Duodenal mucosa (tissue), 2 donors: ENCODE data around the gene BCAS3.

ENCODE experiments used
- H3K27ac ChIP-seq: one replicate; pipeline ENCODE4 v1.7.0; 2013; ENCODE audit warnings: low read depth, low read length
- H3K27me3 ChIP-seq, 2 donors: one replicate each; pipeline ENCODE4 v1.7.0; 2013; ENCODE audit warnings: low read length in 2 of 2, control low read depth in 1 of 2; ENCODE audit not compliant: insufficient read depth in 2 of 2, control insufficient read depth in 1 of 2
- H3K36me3 ChIP-seq, 2 donors: one replicate each; pipeline ENCODE4 v1.7.0; 2013; ENCODE audit warnings: low read length in 2 of 2, control low read depth in 1 of 2; ENCODE audit not compliant: insufficient read depth in 2 of 2, control insufficient read depth in 1 of 2
- H3K4me1 ChIP-seq, 2 donors: one replicate each; pipeline ENCODE4 v1.7.0; 2013; ENCODE audit warnings: low read length in 2 of 2, control low read depth in 1 of 2; ENCODE audit not compliant: insufficient read depth in 2 of 2, control insufficient read depth in 1 of 2
- H3K4me3 ChIP-seq, 2 donors: one replicate each; pipeline ENCODE4 v1.7.0; 2013; ENCODE audit warnings: low read length in 2 of 2, low read depth in 1 of 2
- H3K9ac ChIP-seq, 2 donors: one replicate each; pipeline ENCODE4 v1.7.0; 2013; ENCODE audit warnings: low read length in 2 of 2, low read depth in 1 of 2
- H3K9me3 ChIP-seq, 2 donors: one replicate each; pipeline ENCODE4 v1.7.0; 2013; ENCODE audit warnings: low read length in 2 of 2, control low read depth in 1 of 2; ENCODE audit not compliant: control insufficient read depth in 1 of 2

The BCAS3 gene

GRCh38 chr17:61334673-61335072, 657.0 kb downstream of the BCAS3 start:
- Histone ChIP-seq H3K4me1 (peaks cover 11 to 16% of the 10 kb centered on the region in 2 donors), H3K9ac (no peak overlapping the region), H3K4me3 (no peak overlapping the region), H3K36me3 (no peaks in the 10 kb centered on the region), H3K9me3 (no peaks in the 10 kb centered on the region), H3K27me3 (peaks cover 3 to 12% of the 10 kb centered on the region in 2 donors), H3K27ac (no peak overlapping the region)

GRCh38 chr17:61335105-61335844, 657.6 kb downstream of the BCAS3 start:
- Histone ChIP-seq H3K36me3 (no peaks in the 10 kb centered on the region), H3K27me3 (peaks cover 3 to 12% of the 10 kb centered on the region in 2 donors), H3K4me3 (no peak overlapping the region), H3K9me3 (no peaks in the 10 kb centered on the region), H3K27ac (no peak overlapping the region), H3K9ac (no peak overlapping the region), H3K4me1 (peaks cover 11 to 16% of the 10 kb centered on the region in 2 donors)

- Histone ChIP-seq H3K9ac (no peak overlapping the region), H3K27ac (no peak overlapping the region), H3K9me3 (no peaks in the 10 kb centered on the region), H3K4me1 (peaks cover 11 to 16% of the 10 kb centered on the region in 2 donors), H3K27me3 (peaks cover 3 to 19% of the 10 kb centered on the region in 2 donors), H3K4me3 (no peak overlapping the region), H3K36me3 (no peaks in the 10 kb centered on the region)
These were observed 658.4 kb downstream of the BCAS3 start for GRCh38 chr17:61335845-61336655.

GRCh38 chr17:61337290-61337689, 659.6 kb downstream of the BCAS3 start:
- peaks cover 11 to 16% of the 10 kb centered on the region in 2 donors for H3K4me1 ChIP-seq

GRCh38 chr17:61338000-61338798, 660.5 kb downstream of the BCAS3 start:
- H3K9me3 ChIP-seq: no peaks in the 10 kb centered on the region
- H3K27ac ChIP-seq: no peak overlapping the region
- H3K36me3 ChIP-seq: no peaks in the 10 kb centered on the region
- peaks cover 11 to 16% of the 10 kb centered on the region in 2 donors for H3K4me1 ChIP-seq
- no peak overlapping the region for H3K4me3 ChIP-seq
- no peak overlapping the region for H3K9ac ChIP-seq
- H3K27me3 ChIP-seq: peaks cover 3 to 19% of the 10 kb centered on the region in 2 donors

More at GRCh38 chr17:61337290-61337689, 659.6 kb downstream of the BCAS3 start:
- Histone ChIP-seq H3K4me3 (no peak overlapping the region), H3K9me3 (no peaks in the 10 kb centered on the region), H3K9ac (no peak overlapping the region), H3K27me3 (peaks cover 3 to 19% of the 10 kb centered on the region in 2 donors), H3K36me3 (no peaks in the 10 kb centered on the region), H3K27ac (no peak overlapping the region)

- H3K27ac ChIP-seq: no peak overlapping the region
- H3K4me3 ChIP-seq: no peak overlapping the region
- no peaks in the 10 kb centered on the region for H3K36me3 ChIP-seq
- peaks cover 3 to 19% of the 10 kb centered on the region in 2 donors for H3K27me3 ChIP-seq
- no peak overlapping the region for H3K9ac ChIP-seq
- H3K9me3 ChIP-seq: no peaks in the 10 kb centered on the region
- peaks cover 11 to 16% of the 10 kb centered on the region in 2 donors for H3K4me1 ChIP-seq
These were observed 661.3 kb downstream of the BCAS3 start for GRCh38 chr17:61338874-61339478.

GRCh38 chr17:61340431-61341209, 663.0 kb downstream of the BCAS3 start:
- H3K9ac ChIP-seq: no peak overlapping the region
- peaks cover 0 to 19% of the 10 kb centered on the region in 2 donors for H3K27me3 ChIP-seq
- H3K27ac ChIP-seq: no peak overlapping the region
- no peak overlapping the region for H3K4me3 ChIP-seq
- H3K36me3 ChIP-seq: no peaks in the 10 kb centered on the region
- H3K4me1 ChIP-seq: peaks cover 7 to 10% of the 10 kb centered on the region in 2 donors
- H3K9me3 ChIP-seq: no peaks in the 10 kb centered on the region

- Histone ChIP-seq H3K4me3 (no peak overlapping the region), H3K9me3 (no peaks in the 10 kb centered on the region), H3K4me1 (no peaks in the 10 kb centered on the region), H3K27me3 (peaks cover 0 to 7% of the 10 kb centered on the region in 2 donors), H3K27ac (no peak overlapping the region), H3K9ac (no peak overlapping the region), H3K36me3 (no peaks in the 10 kb centered on the region)
These were observed 665.9 kb downstream of the BCAS3 start for GRCh38 chr17:61343576-61343975.

GRCh38 chr17:61345061-61345460, 667.4 kb downstream of the BCAS3 start:
- no peak overlapping the region for H3K9ac ChIP-seq
- H3K36me3 ChIP-seq: no peaks in the 10 kb centered on the region
- H3K9me3 ChIP-seq: no peaks in the 10 kb centered on the region
- H3K4me1 ChIP-seq: no peaks in the 10 kb centered on the region
- no peak overlapping the region for H3K4me3 ChIP-seq
- no peak overlapping the region for H3K27ac ChIP-seq
- H3K27me3 ChIP-seq: peaks cover 0 to 7% of the 10 kb centered on the region in 2 donors
